Sigmoid colon (tissue), 4 donors: Measurements from ENCODE around the gene ACTN2.

ENCODE experiments used
- CTCF ChIP-seq, 4 experiments: fragments of 450-650 bp in 3 of 4; fragments of 200-600 bp in 1 of 4; IDR thresholded peaks; one replicate each; pipeline ENCODE4 v1.5.1; 2016 to 2019; ENCODE audit warnings: antibody characterized with exemption in 4 of 4, mild to moderate bottlenecking in 3 of 4, moderate library complexity in 2 of 4
- EP300 ChIP-seq, 4 donors: sonication (generic); formaldehyde crosslinking; IDR thresholded peaks; one replicate each; pipeline ENCODE4 v1.6.1; 2017; ENCODE audit warnings: antibody characterized with exemption in 4 of 4
- POLR2AphosphoS5 ChIP-seq, 4 donors: sonication (generic); formaldehyde crosslinking; IDR thresholded peaks; one replicate each; pipeline ENCODE4 v1.6.1; 2017; ENCODE audit warnings: antibody characterized with exemption in 4 of 4

- TF ChIP-seq EP300 (IDR thresholded peaks at IDR 0.05) (no peak), CTCF (IDR thresholded peaks at IDR 0.05) (no peak), POLR2AphosphoS5 (IDR thresholded peaks at IDR 0.05) (no peak)
Measured at GRCh38 chr1:236748268-236748870, 62.1 kb downstream of the ACTN2 start.
